ENCODE measurements around the gene DSG3. TPM values are rescaled to one million over a fixed set of nuclear protein-coding genes. Genes with fewer than 3 reads are reported as not detected.

Gene DSG3
- total RNA-seq, 1 experiment from 2014 or later, result 0.04 TPM

- Histone ChIP-seq H3K4ac (ENCODE audit: low read depth, low read length) (no peak overlapping the region), H3K18ac (ENCODE audit: insufficient read length, low read depth, low read length) (no peak overlapping the region), H3K4me1 (ENCODE audit: insufficient read depth, low read length) (no peaks in the 10 kb centered on the region), H3K27me3 (ENCODE audit: insufficient read depth, low read length) (no peaks in the 10 kb centered on the region), H3K79me1 (ENCODE audit: insufficient read depth, low read depth, low read length, poor library complexity, severe bottlenecking) (no peaks in the 10 kb centered on the region), H2BK12ac (ENCODE audit: insufficient read length, low read depth, low read length) (no peak overlapping the region), H2BK5ac (ENCODE audit: insufficient read length, low read length) (no peak overlapping the region), H3K9ac (ENCODE audit: extremely low read depth, insufficient read length, low read length) (no peak overlapping the region), H3K4me2 (ENCODE audit: insufficient read depth, insufficient read length, low read length) (no peak overlapping the region), H3K23ac (ENCODE audit: insufficient read length, low read depth, low read length) (no peak overlapping the region), H2BK20ac (ENCODE audit: low read depth, low read length, poor library complexity, severe bottlenecking) (no peak overlapping the region), H3K27ac (ENCODE audit: insufficient read length, low read depth, low read length) (no peak overlapping the region), H2BK120ac (ENCODE audit: low read depth, low read length, poor library complexity, severe bottlenecking) (no peak overlapping the region), H3K23me2 (ENCODE audit: insufficient read length, low read depth, low read length, poor library complexity, severe bottlenecking) (no peaks in the 10 kb centered on the region), H3K56ac (ENCODE audit: insufficient read length, low read depth, low read length) (no peak overlapping the region), H4K8ac (replicated peaks; ENCODE audit: insufficient read length, low read depth, low read length) (no peak overlapping the region), H2AK5ac (ENCODE audit: insufficient read length, low read length) (no peak overlapping the region), H2AFZ (ENCODE audit: low read length) (no peak overlapping the region), H4K5ac (ENCODE audit: insufficient read length, low read depth, low read length) (no peak overlapping the region), H3K9me3 (ENCODE audit: control insufficient read depth, low read depth, low read length) (no peaks in the 10 kb centered on the region), H3K79me2 (ENCODE audit: insufficient read depth, low read length) (no peaks in the 10 kb centered on the region), H3K14ac (ENCODE audit: insufficient read depth, low read length) (no peak overlapping the region), H3T11ph (ENCODE audit: low read length) (no peak overlapping the region), H2BK15ac (ENCODE audit: low read depth, low read length) (no peak overlapping the region), H4K91ac (ENCODE audit: insufficient read length, low read depth, low read length) (no peak overlapping the region), H4K20me1 (ENCODE audit: control insufficient read depth, insufficient read depth, insufficient read length) (no peaks in the 10 kb centered on the region)
- Mint-ChIP-seq H3K9me3 (no peaks in the 10 kb centered on the region; a peak in 1 of 5 replicates), H3K4me1 (no peaks in the 10 kb centered on the region), H3K27ac (no peak overlapping the region), H3K36me3 (ENCODE audit: insufficient read depth in 1 of 3, low read depth in 3 of 3) (no peaks in the 10 kb centered on the region), H3K4me3 (no peak overlapping the region), H3K27me3 (ENCODE audit: low read depth) (no peaks in the 10 kb centered on the region)
- no peak for TF ChIP-seq CTCF (conservative IDR thresholded peaks at IDR 0.05)
- WGBS (ENCODE audit: extremely low coverage, insufficient read length, low lambda C conversion rate), result no CpG with 5 or more reads among the region's 7 CpGs
- no peak for DNase-seq
Measured at GRCh38 chr18:31419457-31419932, 28.0 kb upstream of the DSG3 start.
